T47D (cell line): Measurements from ENCODE around the gene PHACTR3.

ENCODE experiments used
- DNase-seq, 2 experiments: peaks; one replicate each; pipeline versions ENCODE4 v3.0.0 to v3.0.0-alpha.2; 2011 to 2012; ENCODE audit warnings: low read depth in 1 of 2, low spot score in 1 of 2
- JUND ChIP-seq: IDR thresholded peaks from 2 replicates; pipeline ENCODE4 v1.6.1; 2012; ENCODE audit warnings: low read depth
- in situ Hi-C: cut with HindIII; loops from 2 replicates; pipeline ENCODE4 v1.10.0; 2016; ENCODE audit warnings: low sequenced_read_pairs, low pct_unique_long_range_greater_than_20kb

The PHACTR3 gene

DNA sequence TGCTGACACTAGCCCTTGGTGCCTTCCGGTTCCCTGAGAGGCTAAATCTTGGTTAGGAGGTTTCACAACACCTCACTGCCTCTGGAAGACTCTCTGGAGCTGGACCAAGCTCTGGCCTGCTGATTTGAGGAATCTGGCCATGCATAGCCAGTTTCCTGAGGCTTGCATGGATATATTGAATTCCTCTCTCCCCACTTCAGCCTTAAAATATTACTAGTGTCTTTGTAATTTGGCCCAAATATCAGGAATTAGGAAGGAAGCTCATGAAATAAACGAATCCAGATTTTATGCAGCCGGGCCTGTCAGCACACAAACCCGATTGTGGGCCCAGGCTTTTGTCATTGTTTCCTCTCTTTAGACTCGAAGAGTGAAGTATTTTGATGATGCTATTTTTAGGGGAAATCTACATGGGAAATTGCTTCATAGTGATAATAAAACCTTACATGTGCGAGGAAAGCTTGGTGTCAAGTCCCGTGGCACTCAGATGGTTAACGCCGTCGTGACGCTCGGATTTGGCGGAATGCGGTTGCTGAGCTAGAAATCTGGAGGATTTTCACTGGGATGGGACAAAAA is 144.4 kb downstream of the PHACTR3 start:
- TF ChIP-seq JUND: no peak
- DNase-seq: no peak
- in situ Hi-C loops: no loop called here

- no peak for TF ChIP-seq JUND
- in situ Hi-C loops: no loop called here
- DNase-seq: no peak
These were observed 145.0 kb downstream of the PHACTR3 start for GRCh38 chr20:59749301-59749700.

DNA sequence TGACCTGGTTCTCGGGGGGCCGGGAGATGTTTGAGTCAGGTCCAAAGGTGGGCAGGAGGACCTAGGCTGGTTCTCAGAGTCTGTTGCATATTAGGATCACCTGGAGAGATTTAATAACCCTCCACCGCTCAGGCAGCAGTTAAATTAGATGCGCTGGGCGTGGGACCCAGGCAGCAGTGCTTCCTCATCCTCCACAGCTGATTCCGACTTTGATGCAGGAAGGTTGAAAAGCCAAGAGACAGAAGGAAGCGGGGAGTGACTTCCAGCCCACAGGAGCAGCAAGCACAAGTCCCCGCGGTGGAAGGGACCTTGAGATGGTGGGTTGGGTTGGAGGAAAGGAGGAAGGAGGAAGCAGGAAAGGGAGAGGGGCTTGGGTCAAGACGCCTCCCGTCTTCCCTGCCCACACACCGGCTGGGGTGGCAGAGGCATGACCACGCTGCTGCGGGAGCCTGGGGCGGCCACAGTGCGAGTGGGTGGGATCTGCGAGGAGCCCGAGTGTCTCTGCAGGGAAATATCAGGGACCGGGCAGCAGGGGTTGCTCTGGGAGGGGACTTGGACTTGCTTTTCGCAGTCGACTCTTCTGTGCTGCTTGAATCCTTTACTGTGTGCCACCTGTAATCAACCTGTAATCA is 146.0 kb downstream of the PHACTR3 start:
- in situ Hi-C loops: no loop called here
- TF ChIP-seq JUND: no peak
- DNase-seq: no peak

DNA sequence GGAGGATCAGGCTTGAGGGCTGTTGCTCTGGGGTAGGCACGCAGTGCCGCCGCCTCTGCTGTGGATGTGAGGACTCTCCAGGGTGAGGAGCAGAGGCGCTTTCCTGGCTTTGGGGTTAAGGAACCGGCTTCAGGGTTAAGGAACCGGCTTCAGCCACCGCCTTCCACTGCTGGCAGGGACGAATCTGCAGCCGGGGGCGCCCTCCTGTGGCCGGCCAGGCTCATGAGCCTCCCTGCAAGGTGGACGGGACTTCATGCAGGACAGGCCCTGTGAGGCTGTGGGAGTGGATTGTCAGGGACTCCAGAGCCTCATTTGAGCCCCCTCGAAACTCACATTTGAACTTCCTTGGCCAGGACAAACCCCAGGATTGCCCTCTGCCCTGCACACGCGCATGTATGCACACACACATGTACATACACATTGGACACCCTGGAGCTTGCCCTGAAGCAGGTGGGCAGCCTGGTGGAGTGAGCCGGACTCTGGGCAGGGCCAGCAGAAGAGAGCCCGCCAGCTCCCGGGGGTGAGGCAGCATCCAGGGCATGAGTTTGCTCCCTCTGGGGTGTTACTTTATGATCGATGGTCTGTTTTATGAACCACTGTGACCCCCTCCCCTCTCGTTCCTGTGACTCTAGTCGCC is 146.9 kb downstream of the PHACTR3 start:
- peak; percentile 84 to 93 for DNase-seq
- in situ Hi-C loops: no loop called here
- TF ChIP-seq JUND: no peak

DNA sequence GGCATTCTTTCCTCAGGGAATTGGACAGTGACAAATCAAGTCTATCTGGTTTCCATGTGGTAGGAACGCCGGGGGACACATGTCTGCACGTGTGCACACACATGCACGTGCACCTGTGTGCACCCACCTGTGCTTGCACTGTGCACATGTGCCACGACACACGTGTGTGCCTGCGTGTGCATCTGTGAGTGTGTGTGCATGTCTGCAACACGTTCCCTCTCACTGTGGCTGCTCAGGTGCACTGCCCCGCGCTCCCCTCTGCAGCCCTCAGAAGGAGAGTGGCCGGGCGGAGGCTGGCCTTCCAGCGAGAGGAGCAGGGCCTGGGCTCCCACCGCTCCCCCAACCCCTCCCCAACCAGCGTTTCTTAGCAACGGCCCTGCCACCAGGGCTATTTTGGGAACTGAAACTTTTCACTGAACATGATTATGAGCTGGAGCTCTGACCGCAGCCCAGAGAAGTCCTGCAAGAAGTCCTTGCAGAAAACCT is 147.8 kb downstream of the PHACTR3 start:
- DNase-seq: peak in 1 of 2 experiments; percentile 66
- TF ChIP-seq JUND: no peak
- in situ Hi-C loops: no loop called here

- in situ Hi-C loops: no loop called here
- TF ChIP-seq JUND: no peak
- no peak for DNase-seq
These were observed 148.5 kb downstream of the PHACTR3 start for GRCh38 chr20:59752704-59753460.

DNA sequence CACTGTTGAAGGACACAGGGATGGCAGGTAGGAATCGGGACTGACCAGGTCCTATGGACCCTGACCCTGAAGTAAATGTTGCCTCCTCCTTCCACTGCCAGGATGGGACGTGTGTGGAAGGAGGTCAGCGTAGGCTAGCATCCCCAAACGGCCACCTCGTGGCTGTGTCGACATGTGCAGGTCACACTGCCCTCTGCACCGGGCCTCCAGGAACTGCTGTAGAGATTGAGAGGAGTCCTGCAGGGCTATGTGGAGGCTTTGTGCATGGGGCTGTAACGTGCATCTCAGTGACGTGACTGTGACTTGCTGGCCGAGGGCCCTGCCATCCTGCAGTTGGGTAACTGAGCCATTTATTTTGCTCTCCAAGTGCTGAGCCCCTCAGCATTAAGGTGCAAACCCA is 149.5 kb downstream of the PHACTR3 start:
- in situ Hi-C loops: no loop called here
- DNase-seq: peak in 1 of 2 experiments; percentile 39
- no peak for TF ChIP-seq JUND

GRCh38 chr20:59754551-59754950 is 150.2 kb downstream of the PHACTR3 start:
- in situ Hi-C loops: no loop called here

DNA sequence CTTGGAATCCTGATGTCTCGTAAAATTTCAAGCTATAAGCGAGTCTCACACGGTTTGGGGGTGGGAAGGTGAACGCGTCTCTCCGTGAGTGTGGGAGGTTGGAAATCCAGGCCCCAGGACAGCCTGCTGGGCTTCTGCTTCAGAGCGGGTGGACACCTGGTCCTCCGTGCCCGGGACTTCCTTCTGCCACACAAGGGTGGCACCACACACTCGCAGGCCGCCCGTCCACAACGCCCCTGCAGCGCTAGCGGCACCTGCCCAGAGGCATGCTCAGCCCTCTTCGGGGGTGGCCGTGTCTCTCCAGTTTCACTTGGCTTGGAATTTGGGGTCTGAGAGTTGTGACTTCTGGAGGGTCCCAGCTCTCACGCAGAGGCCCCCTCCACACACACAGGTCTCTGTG is 151.9 kb downstream of the PHACTR3 start:
- in situ Hi-C loops: no loop called here
- TF ChIP-seq JUND: no peak
- no peak for DNase-seq

More at GRCh38 chr20:59754551-59754950, 150.2 kb downstream of the PHACTR3 start:
- DNase-seq: no peak
- TF ChIP-seq JUND: no peak

DNA sequence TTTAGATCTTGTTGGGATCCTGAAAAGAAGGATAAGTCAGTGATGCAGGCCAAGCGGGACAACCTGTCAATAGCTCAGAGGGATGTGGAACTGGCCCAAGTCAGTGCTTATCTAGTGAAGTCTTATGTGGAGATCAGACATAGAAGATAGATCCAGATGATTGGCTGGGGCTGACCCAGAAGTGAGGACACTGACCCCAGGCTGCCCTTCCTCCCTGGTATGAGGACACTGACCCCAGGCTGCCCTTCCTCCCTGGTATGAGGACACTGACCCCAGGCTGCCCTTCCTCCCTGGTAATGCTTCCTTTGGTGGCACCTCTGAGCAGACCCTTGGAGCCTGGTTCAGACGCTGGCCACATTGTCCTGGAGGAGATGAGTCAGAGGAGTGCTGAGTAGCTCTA is 159.7 kb downstream of the PHACTR3 start:
- TF ChIP-seq JUND: no peak
- in situ Hi-C loops: no loop called here
- no peak for DNase-seq

- no peak for TF ChIP-seq JUND
- peak in 1 of 2 experiments; percentile 77 for DNase-seq
- in situ Hi-C loops: no loop called here
These were observed 161.3 kb downstream of the PHACTR3 start for GRCh38 chr20:59765599-59766177.

GRCh38 chr20:59767656-59768055 is 163.3 kb downstream of the PHACTR3 start:
- in situ Hi-C loops: no loop called here
- no peak for TF ChIP-seq JUND
- no peak for DNase-seq
